HG03520 (cell line): ENCODE data around the gene MYH16.
"Not testable (repeated sequence)": the region's sequence is repeated elsewhere in the genome, so short reads cannot be mapped to it uniquely, and the experiment has no call there.

Experiments used
- ATAC-seq: cut with Tn5 transposase; IDR thresholded peaks from one replicate; pipeline ENCODE4 v1.9.1; 2021; ENCODE audit warnings: mild to moderate bottlenecking, moderate library complexity; ENCODE audit not compliant: unreplicated experiment

MYH16 gene

DNA sequence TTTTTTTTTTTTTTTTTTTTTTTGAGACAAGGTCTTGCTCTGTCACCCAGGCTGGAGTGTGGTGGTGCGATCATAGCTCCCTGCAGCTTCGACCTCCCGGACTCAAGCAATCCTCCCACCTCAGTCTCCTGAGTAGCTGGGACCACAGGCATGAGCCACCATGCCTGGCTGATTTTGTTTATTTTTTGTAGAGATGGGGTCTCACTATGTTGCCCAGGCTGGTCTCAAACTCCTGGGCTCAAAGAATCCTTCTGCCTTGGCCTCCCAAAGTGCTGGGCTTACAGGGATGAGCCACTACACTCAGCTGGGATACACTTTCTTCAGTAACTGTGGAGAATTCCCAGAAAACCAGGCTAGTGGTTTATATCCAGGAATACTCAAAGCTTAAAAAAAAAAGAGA, 78.0 kb downstream of the MYH16 start:
- not testable (repeated sequence) for ATAC-seq

DNA sequence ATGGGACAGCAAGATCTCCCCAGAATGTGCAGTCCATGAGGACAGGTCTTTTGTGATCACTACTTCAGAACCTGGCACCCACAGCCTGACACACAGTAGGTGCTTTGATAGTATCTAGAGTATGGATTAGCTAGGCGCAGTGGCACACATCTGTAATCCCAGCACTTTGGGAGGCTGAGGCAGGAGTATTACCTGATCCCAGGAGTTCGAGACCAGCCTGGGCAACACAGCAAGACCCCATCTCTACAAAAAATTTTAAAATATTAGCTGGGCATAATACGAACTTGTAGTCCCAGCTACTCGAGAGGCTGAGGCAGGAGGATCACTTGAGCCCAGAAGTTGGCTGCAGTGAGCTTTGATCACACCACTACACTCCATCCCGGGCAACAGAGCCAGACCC, 79.6 kb downstream of the MYH16 start:
- ATAC-seq: no peak

DNA sequence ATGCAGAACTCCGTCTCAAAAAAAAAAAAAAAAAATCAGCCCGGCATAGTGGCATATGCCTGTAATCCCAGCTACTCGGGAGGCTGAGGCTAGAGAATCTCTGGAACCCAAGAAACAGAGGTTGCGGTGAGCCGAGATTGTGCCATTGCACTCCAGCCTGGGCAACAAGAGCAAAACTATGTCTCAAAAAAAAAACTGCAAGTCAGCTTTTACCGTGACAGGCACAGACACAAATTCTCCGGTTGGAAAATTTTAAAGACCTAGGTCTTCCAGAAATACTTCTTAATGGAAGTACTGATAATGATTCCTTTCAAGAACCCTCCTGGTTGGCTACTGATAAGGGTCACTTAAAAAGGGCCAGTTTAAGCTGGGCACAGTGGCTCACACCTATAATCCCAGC, 82.5 kb downstream of the MYH16 start:
- no peak for ATAC-seq

DNA sequence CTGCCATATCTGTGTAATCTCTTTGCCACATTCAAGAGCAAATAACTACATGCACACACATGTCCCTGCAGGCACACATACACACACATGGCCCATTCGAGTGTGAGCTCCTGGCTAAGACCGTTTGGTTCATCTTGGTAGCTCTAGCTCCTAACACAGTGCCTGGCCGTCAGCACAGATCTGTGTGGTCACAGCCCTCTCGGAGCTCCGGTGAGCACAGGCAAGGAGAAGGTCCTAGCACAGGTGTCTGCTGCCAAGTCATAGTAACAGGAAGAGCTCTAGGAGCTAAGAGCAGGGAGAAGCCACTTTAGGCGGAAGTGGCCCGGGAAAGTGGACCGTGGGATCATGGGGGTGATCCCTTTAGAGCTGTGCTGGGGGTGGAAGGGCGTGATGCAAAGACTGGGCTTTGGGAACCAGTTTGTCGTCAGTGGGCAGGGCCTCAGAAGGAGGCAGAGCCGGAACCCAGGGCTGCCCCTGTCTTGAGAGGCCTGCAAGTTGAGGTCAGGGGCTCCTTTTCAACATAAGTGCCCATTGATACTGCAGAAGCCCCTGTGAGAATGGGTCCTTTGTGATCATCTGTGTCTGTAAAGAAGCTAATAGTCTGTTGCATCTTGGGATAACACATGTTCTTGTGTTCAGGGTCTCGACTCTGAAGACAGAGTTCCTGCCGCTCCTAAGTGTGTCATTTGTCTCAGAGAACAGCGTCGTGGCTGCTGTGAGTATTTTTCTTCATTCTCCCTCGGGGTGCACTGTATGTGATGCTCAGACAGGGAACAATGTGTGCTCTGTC, 85.3 kb downstream of the MYH16 start:
- ATAC-seq: no peak

DNA sequence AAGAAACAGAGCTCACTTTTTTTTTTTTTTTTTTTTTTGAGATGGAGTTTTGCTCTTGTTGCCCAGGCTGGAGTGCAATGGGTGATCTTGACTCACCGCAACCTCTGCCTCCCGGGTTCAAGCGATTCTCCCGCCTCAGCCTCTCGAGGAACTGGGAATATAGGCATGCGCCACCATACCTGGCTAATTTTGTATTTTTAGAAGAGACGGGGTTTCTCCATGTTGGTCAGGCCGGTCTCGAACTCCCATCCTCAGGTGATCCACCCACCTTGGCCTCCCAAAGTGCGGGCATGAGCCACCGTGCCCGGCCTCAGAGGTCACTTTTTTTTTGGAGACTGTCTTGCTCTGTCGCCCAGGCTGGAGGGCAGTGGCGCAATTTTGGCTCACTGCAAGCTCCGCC, 85.9 kb downstream of the MYH16 start:
- ATAC-seq: not testable (repeated sequence)

DNA sequence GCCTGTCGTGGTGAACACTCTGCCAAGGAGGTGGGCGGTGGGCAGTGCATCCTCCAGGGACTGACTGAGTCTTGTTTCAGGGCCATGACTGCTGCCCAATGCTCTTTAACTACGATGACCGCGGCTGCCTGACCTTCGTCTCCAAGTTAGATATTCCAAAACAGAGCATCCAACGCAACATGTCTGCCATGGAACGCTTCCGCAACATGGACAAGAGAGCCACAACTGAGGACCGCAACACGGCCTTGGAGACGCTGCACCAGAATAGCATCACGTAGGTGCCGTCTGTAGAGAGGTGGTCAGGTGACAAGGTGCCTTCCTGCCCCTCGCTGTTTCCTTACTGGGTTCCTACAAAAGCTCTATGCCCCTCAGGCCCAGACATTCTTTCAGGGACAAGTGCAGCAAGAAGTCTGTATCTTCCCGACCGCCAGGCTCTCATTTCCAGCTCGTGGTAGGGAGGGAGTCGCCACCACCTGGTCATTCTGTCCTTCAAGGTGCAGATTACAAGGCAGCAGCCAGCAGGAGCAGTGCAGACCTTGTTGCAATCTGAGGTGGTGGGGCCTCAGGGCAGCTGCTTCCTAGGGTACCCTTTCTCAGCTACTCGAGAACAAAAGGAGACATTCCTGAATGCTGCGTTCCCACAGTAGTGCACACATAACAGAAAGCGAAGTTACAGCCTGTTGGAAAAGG, 87.0 kb downstream of the MYH16 start:
- ATAC-seq: no peak
